GM18520 (cell line): ENCODE measurements around the gene ROBO2.

Source experiments
- ATAC-seq: cut with Tn5 transposase; IDR thresholded peaks from one replicate; pipeline ENCODE4 v1.9.1; 2021; ENCODE audit not compliant: unreplicated experiment

ROBO2 gene

GRCh38 chr3:77254967-77255831, 215.3 kb downstream of the ROBO2 start:
- ATAC-seq, result peak; percentile 55

GRCh38 chr3:77256584-77257503, 216.9 kb downstream of the ROBO2 start:
- no peak for ATAC-seq

- no peak for ATAC-seq
These were observed 219.8 kb downstream of the ROBO2 start for GRCh38 chr3:77259694-77260093.

GRCh38 chr3:77262361-77262760, 222.5 kb downstream of the ROBO2 start:
- ATAC-seq, result no peak

GRCh38 chr3:77267589-77267988, 227.7 kb downstream of the ROBO2 start:
- no peak for ATAC-seq

GRCh38 chr3:77271306-77271705, 231.4 kb downstream of the ROBO2 start:
- no peak for ATAC-seq

- no peak for ATAC-seq
These were observed 231.8 kb downstream of the ROBO2 start for GRCh38 chr3:77271711-77272110.

GRCh38 chr3:77279276-77279675, 239.4 kb downstream of the ROBO2 start:
- no peak for ATAC-seq

GRCh38 chr3:77281721-77282120, 241.8 kb downstream of the ROBO2 start:
- ATAC-seq, result no peak

GRCh38 chr3:77283108-77283507, 243.2 kb downstream of the ROBO2 start:
- no peak for ATAC-seq

GRCh38 chr3:77288348-77288747, 248.4 kb downstream of the ROBO2 start:
- ATAC-seq, result no peak

GRCh38 chr3:77296527-77296926, 256.6 kb downstream of the ROBO2 start:
- no peak for ATAC-seq

- ATAC-seq, result no peak
These were observed 258.5 kb downstream of the ROBO2 start for GRCh38 chr3:77298417-77298816.

- ATAC-seq, result no peak
These were observed 264.2 kb downstream of the ROBO2 start for GRCh38 chr3:77303955-77304699.

- no peak for ATAC-seq
These were observed 264.8 kb downstream of the ROBO2 start for GRCh38 chr3:77304700-77305021.

- no peak for ATAC-seq
These were observed 269.6 kb downstream of the ROBO2 start for GRCh38 chr3:77309460-77309859.

GRCh38 chr3:77313843-77314242, 273.9 kb downstream of the ROBO2 start:
- no peak for ATAC-seq

- no peak for ATAC-seq
These were observed 279.8 kb downstream of the ROBO2 start for GRCh38 chr3:77319711-77320110.

GRCh38 chr3:77320514-77320913, 280.6 kb downstream of the ROBO2 start:
- no peak for ATAC-seq

GRCh38 chr3:77321646-77322045, 281.7 kb downstream of the ROBO2 start:
- no peak for ATAC-seq

- no peak for ATAC-seq
These were observed 283.7 kb downstream of the ROBO2 start for GRCh38 chr3:77323626-77324025.
